Keratinocyte (primary cell): ENCODE measurements around the gene RDH12. TPM values are rescaled to one million over a fixed set of nuclear protein-coding genes. Genes with fewer than 3 reads are reported as not detected.

ENCODE experiments used
- DNase-seq: peaks from one replicate; pipeline ENCODE4 v3.0.0-alpha.2; 2011; ENCODE audit warnings: low read depth, missing footprints, low spot score
- FAIRE-seq: peaks from 2 replicates; lab custom pipeline; 2011; peaks lifted over from hg19 to GRCh38; lab: Jason Lieb, UNC
- H2AFZ ChIP-seq: 2 replicates; pipeline ENCODE4 v1.6.0; 2012; ENCODE audit warnings: low read length, control low read depth, inconsistent platforms; ENCODE audit not compliant: control insufficient read depth
- H3K27ac ChIP-seq: 2 replicates; pipeline ENCODE4 v1.5.1; 2011; ENCODE audit warnings: low read length; ENCODE audit not compliant: control insufficient read depth, insufficient read depth
- H3K27me3 ChIP-seq: 3 replicates; pipeline ENCODE4 v1.6.0; 2011; ENCODE audit warnings: low read length; ENCODE audit not compliant: control insufficient read depth, insufficient read depth; ENCODE audit errors: extremely low read depth
- H3K36me3 ChIP-seq, 2 experiments: 2 replicates in 1 of 2; 3 replicates in 1 of 2; pipeline ENCODE4 v1.5.1; 2011; ENCODE audit warnings: low read length in 2 of 2, mild to moderate bottlenecking in 1 of 2; ENCODE audit not compliant: control insufficient read depth in 2 of 2, insufficient read depth in 2 of 2; ENCODE audit errors: extremely low read depth in 1 of 2
- H3K4me1 ChIP-seq: 3 replicates; pipeline ENCODE4 v1.5.1; 2011; ENCODE audit warnings: low read length; ENCODE audit not compliant: control insufficient read depth, insufficient read depth; ENCODE audit errors: extremely low read depth
- H3K4me2 ChIP-seq: 3 replicates; pipeline ENCODE4 v1.6.0; 2011; ENCODE audit warnings: low read depth, low read length; ENCODE audit not compliant: control insufficient read depth, insufficient read depth; ENCODE audit errors: extremely low read depth
- H3K4me3 ChIP-seq, 3 experiments: fragments of 200-600 bp in 1 of 3; sonication (generic) in 1 of 3; 2 replicates in 2 of 3; 3 replicates in 1 of 3; pipeline ENCODE4 v1.5.1; 2011 to 2016; ENCODE audit warnings: low read length in 3 of 3, mild to moderate bottlenecking in 3 of 3, control low read depth in 2 of 3, inconsistent platforms in 1 of 3, low read depth in 1 of 3, mixed read lengths in 1 of 3, mixed run types in 1 of 3, moderate library complexity in 1 of 3; ENCODE audit not compliant: control insufficient read depth in 2 of 3, insufficient read depth in 2 of 3; ENCODE audit errors: extremely low read depth in 1 of 3
- H3K79me2 ChIP-seq: 2 replicates; pipeline ENCODE4 v1.6.0; 2012; ENCODE audit warnings: low read length; ENCODE audit not compliant: control insufficient read depth, insufficient read depth
- H3K9ac ChIP-seq: 3 replicates; pipeline ENCODE4 v1.6.0; 2011; ENCODE audit warnings: low read length; ENCODE audit not compliant: control insufficient read depth, insufficient read depth; ENCODE audit errors: extremely low read depth
- H3K9me1 ChIP-seq: 3 replicates; pipeline ENCODE4 v1.6.0; 2011; ENCODE audit warnings: low read length; ENCODE audit not compliant: control insufficient read depth, insufficient read depth; ENCODE audit errors: extremely low read depth
- H3K9me3 ChIP-seq: 2 replicates; pipeline ENCODE4 v1.5.1; 2012; ENCODE audit warnings: low read depth, low read length; ENCODE audit not compliant: control insufficient read depth
- H4K20me1 ChIP-seq: 3 replicates; pipeline ENCODE4 v1.6.0; 2011; ENCODE audit warnings: low read length; ENCODE audit not compliant: control insufficient read depth, insufficient read depth; ENCODE audit errors: extremely low read depth
- EZH2 ChIP-seq: IDR thresholded peaks from one replicate; pipeline ENCODE4 v1.6.1; 2012; ENCODE audit warnings: inconsistent platforms, mild to moderate bottlenecking, low read length, moderate library complexity
- dilution Hi-C: fragments of 300-500 bp; cut with MboI; formaldehyde crosslinking; loops from one replicate; pipeline ENCODE4 v1.7.0; 2020; ENCODE audit warnings: low sequenced_read_pairs; ENCODE audit not compliant: extremely low pct_ligation_motif_present
- polyA plus RNA-seq, 5 experiments: library from polyadenylated mRNA; depleted of rRNA in 3 of 5; stranded (reverse) in 3 of 5; stranded (forward) in 1 of 5; unstranded in 1 of 5; fragments of >200 nt; gene quantifications; 1 replicate in 1 of 5; 2 replicates in 3 of 5; 3 replicates in 1 of 5; pipeline versions ENCODE4 v1.2.1 to v1.2.3, GENCODE V29; 2011 to 2012; ENCODE audit warnings: missing spikeins in 2 of 5, low read depth in 1 of 5, low replicate concordance in 1 of 5
- TF ChIP-seq, protein P1 (sequence below), 3 experiments: IDR thresholded peaks in 1 of 3; conservative IDR thresholded peaks in 1 of 3; optimal IDR thresholded peaks in 1 of 3; 2 replicates in 2 of 3; 3 replicates in 1 of 3; pipeline versions ENCODE3 to v1.5.1; 2011; ENCODE audit warnings: low read length in 3 of 3, mild to moderate bottlenecking in 3 of 3, moderate library complexity in 2 of 3, control low read depth in 1 of 3, inconsistent platforms in 1 of 3; ENCODE audit not compliant: insufficient read depth in 2 of 3; ENCODE audit errors: extremely low read depth in 1 of 3

The RDH12 gene
- polyA plus RNA-seq, 1 donor (not counting 4 experiments of a cell fraction or from before 2014, with no cell fraction given), result 0.98 TPM

DNA sequence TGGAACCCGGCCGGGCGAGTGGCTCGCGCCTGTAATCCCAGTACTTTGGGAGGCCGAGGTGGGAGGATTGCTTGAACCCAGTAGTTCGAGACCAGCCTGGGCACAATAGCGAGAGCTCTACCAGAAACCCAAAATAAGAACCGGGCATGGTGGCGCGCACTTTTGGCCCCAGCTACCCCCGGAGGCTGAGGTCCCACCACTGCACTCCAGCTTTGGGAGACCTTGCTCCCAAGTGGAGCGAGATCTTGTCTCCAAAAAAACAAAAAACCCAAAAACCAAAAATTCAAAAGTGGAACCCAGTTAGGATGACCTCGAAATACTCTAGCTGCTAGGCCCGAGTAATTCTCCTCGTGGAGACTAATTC lies 26.5 kb upstream of the RDH12 start:
- Histone ChIP-seq H3K9me1 (no peaks in the 10 kb centered on the region), H3K79me2 (peaks cover 52% of the 10 kb centered on the region), H3K9ac (peak overlapping the region; percentile 92), H2AFZ (peak overlapping the region; percentile 61), H3K36me3 (peaks cover 13 to 19% of the 10 kb centered on the region in 2 experiments), H3K4me1 (peaks cover 12% of the 10 kb centered on the region), H3K9me3 (no peaks in the 10 kb centered on the region), H4K20me1 (peaks cover 3% of the 10 kb centered on the region), H3K27me3 (no peaks in the 10 kb centered on the region), H3K4me3 (peak overlapping the region; percentile 63 to 92 (median 89)), H3K27ac (peak overlapping the region; percentile 89), H3K4me2 (peak overlapping the region; percentile 56)
- no peak for DNase-seq
- FAIRE-seq, result no peak
- dilution Hi-C loops, result no loop called here
- TF ChIP-seq, protein P1, sequence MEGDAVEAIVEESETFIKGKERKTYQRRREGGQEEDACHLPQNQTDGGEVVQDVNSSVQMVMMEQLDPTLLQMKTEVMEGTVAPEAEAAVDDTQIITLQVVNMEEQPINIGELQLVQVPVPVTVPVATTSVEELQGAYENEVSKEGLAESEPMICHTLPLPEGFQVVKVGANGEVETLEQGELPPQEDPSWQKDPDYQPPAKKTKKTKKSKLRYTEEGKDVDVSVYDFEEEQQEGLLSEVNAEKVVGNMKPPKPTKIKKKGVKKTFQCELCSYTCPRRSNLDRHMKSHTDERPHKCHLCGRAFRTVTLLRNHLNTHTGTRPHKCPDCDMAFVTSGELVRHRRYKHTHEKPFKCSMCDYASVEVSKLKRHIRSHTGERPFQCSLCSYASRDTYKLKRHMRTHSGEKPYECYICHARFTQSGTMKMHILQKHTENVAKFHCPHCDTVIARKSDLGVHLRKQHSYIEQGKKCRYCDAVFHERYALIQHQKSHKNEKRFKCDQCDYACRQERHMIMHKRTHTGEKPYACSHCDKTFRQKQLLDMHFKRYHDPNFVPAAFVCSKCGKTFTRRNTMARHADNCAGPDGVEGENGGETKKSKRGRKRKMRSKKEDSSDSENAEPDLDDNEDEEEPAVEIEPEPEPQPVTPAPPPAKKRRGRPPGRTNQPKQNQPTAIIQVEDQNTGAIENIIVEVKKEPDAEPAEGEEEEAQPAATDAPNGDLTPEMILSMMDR (optimal IDR thresholded peaks at IDR 0.05 in 1 of 3, IDR thresholded peaks at IDR 0.05 in 1 of 3, conservative IDR thresholded peaks at IDR 0.05 in 1 of 3; ENCODE audit: extremely low read depth in 1 of 3, insufficient read depth in 2 of 3, low read length in 3 of 3), result no peak
- TF ChIP-seq EZH2, result no peak

DNA sequence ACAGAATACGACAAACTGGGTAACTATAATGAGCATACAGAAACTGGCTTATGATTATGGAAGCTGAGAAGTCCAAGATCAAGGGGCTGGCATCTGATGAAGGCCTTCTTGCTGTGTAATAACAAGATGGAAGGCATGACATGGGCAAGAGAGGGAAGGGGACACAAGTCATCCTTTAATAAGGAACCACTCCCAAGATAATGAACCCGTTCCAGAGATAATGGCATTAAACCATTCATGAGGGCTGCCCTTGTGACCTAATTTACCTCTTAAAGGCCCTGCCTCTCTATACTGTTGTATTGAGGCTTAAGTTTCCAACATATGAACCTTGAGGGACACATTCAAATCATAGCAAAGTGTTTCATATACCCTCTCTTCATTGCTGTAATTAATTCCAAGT lies 22.7 kb upstream of the RDH12 start:
- TF ChIP-seq EZH2, result no peak
- TF ChIP-seq, protein P1 (optimal IDR thresholded peaks at IDR 0.05 in 1 of 3, IDR thresholded peaks at IDR 0.05 in 1 of 3, conservative IDR thresholded peaks at IDR 0.05 in 1 of 3; ENCODE audit: extremely low read depth in 1 of 3, insufficient read depth in 2 of 3, low read length in 3 of 3), result no peak
- Histone ChIP-seq H2AFZ (no peak overlapping the region), H4K20me1 (peaks cover 3% of the 10 kb centered on the region), H3K36me3 (peaks cover 17 to 28% of the 10 kb centered on the region in 2 experiments), H3K9me3 (no peaks in the 10 kb centered on the region), H3K27ac (no peak overlapping the region), H3K79me2 (peaks cover 49% of the 10 kb centered on the region), H3K9ac (no peak overlapping the region), H3K4me2 (no peak overlapping the region), H3K4me3 (no peak overlapping the region), H3K27me3 (no peaks in the 10 kb centered on the region), H3K9me1 (peaks cover 2% of the 10 kb centered on the region), H3K4me1 (peaks cover 6% of the 10 kb centered on the region)
- dilution Hi-C loops, result no loop called here
- no peak for FAIRE-seq
- no peak for DNase-seq
